ENCODE measurements around the gene DNM3. TPM values are rescaled to one million over a fixed set of nuclear protein-coding genes. Genes with fewer than 3 reads are reported as not detected.

DNM3 gene
- total and polyA plus RNA-seq, 9 donors = 3.1 to 6.5 (median 4.4) TPM

DNA sequence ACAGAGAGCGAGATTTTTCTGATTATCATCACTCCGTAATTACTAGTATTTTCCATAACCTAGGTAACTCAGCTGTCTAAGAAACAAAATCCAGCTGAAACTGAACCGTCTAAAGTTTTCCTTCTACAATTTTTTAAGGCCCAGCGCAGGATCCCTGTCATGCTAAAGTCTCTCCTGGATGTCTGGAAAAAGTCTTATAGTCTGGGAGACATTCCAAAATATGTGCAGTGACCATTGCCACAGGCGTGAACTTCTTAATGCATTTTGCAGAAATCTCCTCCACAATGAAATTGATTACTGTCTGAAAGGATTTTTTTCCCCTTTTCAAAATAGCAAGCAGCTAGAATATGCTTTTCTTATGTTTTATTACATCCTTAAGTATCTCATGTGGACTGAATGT lies 369.9 kb downstream of the DNM3 start:
- DNase-seq = no peak
- no peaks in the 10 kb centered on the region for H3K27me3 ChIP-seq
- H3K9me3 ChIP-seq = no peaks in the 10 kb centered on the region
- H3K4me3 ChIP-seq = no peak overlapping the region
- H3K4me1 ChIP-seq (ENCODE audit: insufficient read depth) = no peaks in the 10 kb centered on the region
- no peak overlapping the region for H3K27ac ChIP-seq
- no peak for TF ChIP-seq EP300 (IDR thresholded peaks at IDR 0.05)
- TF ChIP-seq POLR2A (IDR thresholded peaks at IDR 0.05) = no peak
- no peak for TF ChIP-seq CTCF (IDR thresholded peaks at IDR 0.05)
- 78 to 91% (median 87%) methylated on average over 5 of the region's 5 CpGs for WGBS, 3 donors
- intact Hi-C loops (cut with DNase I) = no loop called here
- H3K36me3 ChIP-seq = no peaks in the 10 kb centered on the region

GRCh38 chr1:172212124-172212523 lies 370.8 kb downstream of the DNM3 start:
- no peak for DNase-seq
- TF ChIP-seq EP300 (IDR thresholded peaks at IDR 0.05) (no peak), CTCF (IDR thresholded peaks at IDR 0.05) (no peak)
- 79 to 83% (median 81%) methylated on average over 3 of the region's 3 CpGs for WGBS, 3 donors
- Histone ChIP-seq H3K4me3 (no peak overlapping the region), H3K9me3 (no peaks in the 10 kb centered on the region), H3K27ac (no peak overlapping the region), H3K36me3 (no peaks in the 10 kb centered on the region), H3K27me3 (no peaks in the 10 kb centered on the region), H3K4me1 (ENCODE audit: insufficient read depth) (no peaks in the 10 kb centered on the region)
- intact Hi-C loops (cut with DNase I) = no loop called here

DNA sequence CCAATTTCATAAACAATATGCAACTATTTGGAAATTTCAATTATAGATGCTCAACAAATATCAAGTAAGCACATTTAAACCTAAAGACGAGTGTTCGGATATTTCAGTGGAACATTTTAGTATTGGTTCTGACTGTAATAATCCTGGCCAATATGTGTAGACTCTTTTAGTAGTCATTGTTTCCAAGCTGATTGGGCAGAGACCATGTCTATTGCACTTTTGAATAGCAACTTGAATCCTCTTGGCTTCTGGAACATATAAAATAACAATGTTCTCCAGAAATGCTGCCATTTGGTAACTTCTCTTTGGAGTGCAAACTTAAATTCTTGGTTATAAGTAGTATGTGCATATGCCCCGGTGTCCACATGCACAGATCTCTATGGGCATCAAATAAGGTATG lies 373.7 kb downstream of the DNM3 start:
- no peak for DNase-seq
- intact Hi-C loops (cut with DNase I) = no loop called here
- Histone ChIP-seq H3K4me3 (no peak overlapping the region), H3K9me3 (no peaks in the 10 kb centered on the region), H3K27me3 (no peaks in the 10 kb centered on the region), H3K36me3 (no peaks in the 10 kb centered on the region), H3K4me1 (ENCODE audit: insufficient read depth) (no peaks in the 10 kb centered on the region), H3K27ac (no peak overlapping the region)
- WGBS, 3 donors = 97 to 99% (median 98%) methylated on average over 3 of the region's 3 CpGs
- TF ChIP-seq CTCF (IDR thresholded peaks at IDR 0.05) (no peak), EP300 (IDR thresholded peaks at IDR 0.05) (no peak), POLR2A (IDR thresholded peaks at IDR 0.05) (no peak)

GRCh38 chr1:172219966-172220365 lies 378.7 kb downstream of the DNM3 start:
- H3K4me3 ChIP-seq = no peak overlapping the region

GRCh38 chr1:172220376-172220775 lies 379.1 kb downstream of the DNM3 start:
- intact Hi-C loops (cut with DNase I) = no loop called here

More at GRCh38 chr1:172219966-172220365, 378.7 kb downstream of the DNM3 start:
- Histone ChIP-seq H3K4me1 (ENCODE audit: insufficient read depth) (no peaks in the 10 kb centered on the region), H3K36me3 (no peaks in the 10 kb centered on the region), H3K9me3 (no peaks in the 10 kb centered on the region), H3K27me3 (no peaks in the 10 kb centered on the region), H3K27ac (no peak overlapping the region)
- intact Hi-C loops (cut with DNase I) = no loop called here
- no peak for TF ChIP-seq POLR2A (IDR thresholded peaks at IDR 0.05)
- WGBS, 3 donors = 75 to 86% (median 79%) methylated on average over 1 of the region's 1 CpG
- DNase-seq = no peak

More at GRCh38 chr1:172220376-172220775, 379.1 kb downstream of the DNM3 start:
- H3K27ac ChIP-seq = no peak overlapping the region
- no peak overlapping the region for H3K4me3 ChIP-seq
- no peaks in the 10 kb centered on the region for H3K36me3 ChIP-seq
- 89 to 90% (median 89%) methylated on average over 2 of the region's 2 CpGs for WGBS, 3 donors
- no peaks in the 10 kb centered on the region for H3K27me3 ChIP-seq
- no peaks in the 10 kb centered on the region for H3K9me3 ChIP-seq
- TF ChIP-seq EP300 (IDR thresholded peaks at IDR 0.05) (no peak), POLR2A (IDR thresholded peaks at IDR 0.05) (no peak), CTCF (IDR thresholded peaks at IDR 0.05) (no peak)
- no peak for DNase-seq
- H3K4me1 ChIP-seq (ENCODE audit: insufficient read depth) = no peaks in the 10 kb centered on the region
